CD14-positive monocyte (primary cell): ENCODE measurements around the gene KDM6B. TPM values are rescaled to one million over a fixed set of nuclear protein-coding genes. Genes with fewer than 3 reads are reported as not detected.

ENCODE experiments used
- DNase-seq, 3 donors: peaks; one replicate each; pipeline ENCODE4 v3.0.0-alpha.2; 2011 to 2022
- H2AFZ ChIP-seq: 2 replicates; pipeline ENCODE4 v1.6.0; 2012; ENCODE audit warnings: mild to moderate bottlenecking, low read depth, low read length, inconsistent platforms; ENCODE audit not compliant: insufficient read depth, poor library complexity, severe bottlenecking
- H3K27ac ChIP-seq, 2 donors: 1 replicate in 1 of 2; 2 replicates in 1 of 2; pipeline ENCODE4 v1.5.1; 2012 to 2013; ENCODE audit warnings: low read length in 2 of 2, control low read depth in 1 of 2, inconsistent platforms in 1 of 2, low read depth in 1 of 2, mild to moderate bottlenecking in 1 of 2
- H3K27me3 ChIP-seq, 2 donors: one replicate each; pipeline versions ENCODE4 v1.6.0 to v1.6.1; 2011 to 2013; ENCODE audit warnings: low read length in 2 of 2; ENCODE audit not compliant: control insufficient read depth in 2 of 2, insufficient read depth in 2 of 2
- H3K36me3 ChIP-seq, 2 donors: replicated peaks in 1 of 2; 1 replicate in 1 of 2; 2 replicates in 1 of 2; pipeline versions ENCODE4 v1.5.1 to v1.6.1; 2012 to 2013; ENCODE audit warnings: low read length in 2 of 2, control low read depth in 1 of 2, inconsistent platforms in 1 of 2, mild to moderate bottlenecking in 1 of 2; ENCODE audit not compliant: insufficient read depth in 2 of 2, control insufficient read depth in 1 of 2
- H3K4me1 ChIP-seq, 2 donors: 1 replicate in 1 of 2; 2 replicates in 1 of 2; pipeline versions ENCODE4 v1.5.1 to v1.6.1; 2012 to 2013; ENCODE audit warnings: low read length in 2 of 2, control low read depth in 1 of 2, inconsistent platforms in 1 of 2, mild to moderate bottlenecking in 1 of 2, moderate library complexity in 1 of 2; ENCODE audit not compliant: insufficient read depth in 2 of 2, control insufficient read depth in 1 of 2
- H3K4me2 ChIP-seq: replicated peaks from 2 replicates; pipeline ENCODE3; 2012; ENCODE audit warnings: low read length, moderate library complexity, mild to moderate bottlenecking; ENCODE audit not compliant: poor library complexity, severe bottlenecking; ENCODE audit errors: extremely low read depth
- H3K4me3 ChIP-seq, 3 experiments: fragments of 200-600 bp in 1 of 3; sonication (generic) in 1 of 3; replicated peaks in 1 of 3; 1 replicate in 2 of 3; 2 replicates in 1 of 3; pipeline ENCODE4 v1.5.1; 2011 to 2013; ENCODE audit warnings: low read length in 3 of 3, mild to moderate bottlenecking in 3 of 3, control low read depth in 2 of 3, low read depth in 2 of 3, inconsistent platforms in 1 of 3, moderate library complexity in 1 of 3
- H3K79me2 ChIP-seq: 2 replicates; pipeline ENCODE4 v1.6.0; 2012; ENCODE audit warnings: mild to moderate bottlenecking, control low read depth, inconsistent platforms, low read length, moderate library complexity; ENCODE audit not compliant: insufficient read depth
- H3K9ac ChIP-seq: 2 replicates; pipeline ENCODE4 v1.6.0; 2017; ENCODE audit warnings: low read length, mild to moderate bottlenecking; ENCODE audit not compliant: insufficient read depth, poor library complexity, severe bottlenecking
- H3K9me3 ChIP-seq, 2 donors: replicated peaks in 1 of 2; 1 replicate in 1 of 2; 2 replicates in 1 of 2; pipeline versions ENCODE4 v1.5.1 to v1.6.1; 2012 to 2013; ENCODE audit warnings: low read length in 2 of 2, control low read depth in 1 of 2; ENCODE audit not compliant: control insufficient read depth in 1 of 2, insufficient read depth in 1 of 2
- H4K20me1 ChIP-seq: 2 replicates; pipeline ENCODE4 v1.6.0; 2012; ENCODE audit warnings: mild to moderate bottlenecking, low read length, control low read depth, moderate library complexity; ENCODE audit not compliant: insufficient read depth
- H3K27ac Mint-ChIP-seq, 7 donors: one replicate each; pipeline ENCODE4 v1.8.0; 2020; ENCODE audit warnings: mild to moderate bottlenecking in 7 of 7, mixed read lengths in 7 of 7, moderate library complexity in 6 of 7, inconsistent platforms in 2 of 7
- H3K27me3 Mint-ChIP-seq, 3 donors: one replicate each; pipeline ENCODE4 v1.8.0; 2021 to 2022; ENCODE audit warnings: low read depth in 3 of 3, mild to moderate bottlenecking in 3 of 3, mixed read lengths in 3 of 3, moderate library complexity in 3 of 3, inconsistent platforms in 1 of 3
- H3K36me3 Mint-ChIP-seq, 2 donors: one replicate each; pipeline ENCODE4 v1.8.0; 2020; ENCODE audit warnings: mixed read lengths in 2 of 2, inconsistent platforms in 1 of 2, mild to moderate bottlenecking in 1 of 2
- H3K4me1 Mint-ChIP-seq: one replicate; pipeline ENCODE4 v1.8.0; 2020; ENCODE audit warnings: mild to moderate bottlenecking, mixed read lengths
- H3K4me3 Mint-ChIP-seq, 2 donors: one replicate each; pipeline ENCODE4 v1.8.0; 2020; ENCODE audit warnings: mild to moderate bottlenecking in 2 of 2, mixed read lengths in 2 of 2, moderate library complexity in 1 of 2
- H3K9me3 Mint-ChIP-seq, 7 donors: one replicate each; pipeline ENCODE4 v1.8.0; 2020 to 2022; ENCODE audit warnings: mixed read lengths in 7 of 7, mild to moderate bottlenecking in 6 of 7, moderate library complexity in 6 of 7, inconsistent platforms in 2 of 7
- WGBS: methylation state at CpG from one replicate; pipeline ENCODE4 v1.1.5; 2013; ENCODE audit warnings: missing lambda C conversion rate; ENCODE audit not compliant: insufficient coverage; 5-methylcytosine and 5-hydroxymethylcytosine counted together
- intact Hi-C, 2 donors: fragments of 100-400 bp; cut with micrococcal nuclease; formaldehyde crosslinking; loops; one replicate each; pipeline versions ENCODE4 v1.15.0 to v1.15.1; 2023
- polyA plus RNA-seq, 3 donors: library from polyadenylated mRNA; depleted of rRNA in 1 of 3; unstranded in 2 of 3; stranded (reverse) in 1 of 3; fragments of 300-500 nt in 2 of 3; fragments of >200 nt in 1 of 3; fragmentation: Illumina TruSeq in 2 of 3; gene quantifications; 1 replicate in 2 of 3; 2 replicates in 1 of 3; pipeline ENCODE4 v1.2.3, GENCODE V29; 2012 to 2021
- TF ChIP-seq, protein P1 (sequence below): fragments of 200-600 bp; IDR thresholded peaks from one replicate; pipeline ENCODE4 v1.8.0; 2022; ENCODE audit warnings: antibody characterized with exemption, mild to moderate bottlenecking

Gene KDM6B
- polyA plus RNA-seq, 3 donors, result 0.37 to 25.5 (median 0.44) TPM

- Mint-ChIP-seq H3K36me3 (peaks cover 0 to 2% of the 10 kb centered on the region in 2 donors), H3K9me3 (no peaks in the 10 kb centered on the region), H3K4me1 (peaks cover 5% of the 10 kb centered on the region), H3K4me3 (no peak overlapping the region), H3K27ac (no peak overlapping the region), H3K27me3 (no peaks in the 10 kb centered on the region)
- no peak overlapping the region for H3K9ac ChIP-seq
- peaks cover 61% of the 10 kb centered on the region for H3K79me2 ChIP-seq
- H4K20me1 ChIP-seq, result no peaks in the 10 kb centered on the region
- intact Hi-C loops, result no loop called here
- H3K9me3 ChIP-seq, result no peaks in the 10 kb centered on the region
- no peak overlapping the region for H3K27ac ChIP-seq
- no peaks in the 10 kb centered on the region for H3K27me3 ChIP-seq
- H3K4me3 ChIP-seq, result peak overlapping the region in 1 of 3 experiments; percentile 8
- H3K4me2 ChIP-seq, result peak overlapping the region; percentile 46
- no peaks in the 10 kb centered on the region for H3K36me3 ChIP-seq
- no peak for DNase-seq
- H3K4me1 ChIP-seq, result peaks cover 56 to 67% of the 10 kb centered on the region in 2 donors
- no peak overlapping the region for H2AFZ ChIP-seq
- WGBS, result no CpG with 5 or more reads among the region's 3 CpGs
- TF ChIP-seq, protein P1, sequence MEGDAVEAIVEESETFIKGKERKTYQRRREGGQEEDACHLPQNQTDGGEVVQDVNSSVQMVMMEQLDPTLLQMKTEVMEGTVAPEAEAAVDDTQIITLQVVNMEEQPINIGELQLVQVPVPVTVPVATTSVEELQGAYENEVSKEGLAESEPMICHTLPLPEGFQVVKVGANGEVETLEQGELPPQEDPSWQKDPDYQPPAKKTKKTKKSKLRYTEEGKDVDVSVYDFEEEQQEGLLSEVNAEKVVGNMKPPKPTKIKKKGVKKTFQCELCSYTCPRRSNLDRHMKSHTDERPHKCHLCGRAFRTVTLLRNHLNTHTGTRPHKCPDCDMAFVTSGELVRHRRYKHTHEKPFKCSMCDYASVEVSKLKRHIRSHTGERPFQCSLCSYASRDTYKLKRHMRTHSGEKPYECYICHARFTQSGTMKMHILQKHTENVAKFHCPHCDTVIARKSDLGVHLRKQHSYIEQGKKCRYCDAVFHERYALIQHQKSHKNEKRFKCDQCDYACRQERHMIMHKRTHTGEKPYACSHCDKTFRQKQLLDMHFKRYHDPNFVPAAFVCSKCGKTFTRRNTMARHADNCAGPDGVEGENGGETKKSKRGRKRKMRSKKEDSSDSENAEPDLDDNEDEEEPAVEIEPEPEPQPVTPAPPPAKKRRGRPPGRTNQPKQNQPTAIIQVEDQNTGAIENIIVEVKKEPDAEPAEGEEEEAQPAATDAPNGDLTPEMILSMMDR, result no peak
Observed at GRCh38 chr17:7882629-7883028, 48.6 kb downstream of the KDM6B start.

Other genes with a start within 250 kb of the KDM6B start
- gene SOX15, start 244.1 kb upstream of the KDM6B start, polyA plus RNA-seq, result 1 to 10 TPM in 2 of 3 donors, under 1 TPM in 1; 0.86 to 1.2 (median 1.1) TPM
- 10 to 100 TPM in 1 of 3 donors, 1 to 10 TPM in 2; 6.2 to 23.0 (median 9.2) TPM for gene FXR2, start 219.3 kb upstream of the KDM6B start, polyA plus RNA-seq
- gene SAT2, start 206.4 kb upstream of the KDM6B start, polyA plus RNA-seq, result 100 to 1,000 TPM in 1 of 3 donors, 10 to 100 TPM in 2; 83.4 to 155 (median 89.8) TPM
- under 1 TPM in 2 of 3 donors, not detected in 1; 0.43 TPM for gene SHBG, start 204.1 kb upstream of the KDM6B start, polyA plus RNA-seq
- under 1 TPM in 1 of 3 donors, not detected in 2; 0.07 TPM for gene ATP1B2, start 183.3 kb upstream of the KDM6B start, polyA plus RNA-seq
- gene TP53, start 146.7 kb upstream of the KDM6B start, polyA plus RNA-seq, result 10 to 100 TPM; 16.2 to 35.1 (median 25.8) TPM
- 1 to 10 TPM; 6.3 to 9.8 (median 9.1) TPM for gene WRAP53, start 145.7 kb upstream of the KDM6B start, polyA plus RNA-seq
- under 1 TPM in 1 of 3 donors, not detected in 2; 0.01 TPM for gene EFNB3, start 129.0 kb upstream of the KDM6B start, polyA plus RNA-seq
- under 1 TPM in 2 of 3 donors, not detected in 1; 0.03 to 0.15 TPM for gene DNAH2, start 116.5 kb upstream of the KDM6B start, polyA plus RNA-seq
- gene TMEM88, start 20.8 kb downstream of the KDM6B start, polyA plus RNA-seq, result 10 to 100 TPM in 1 of 3 donors, not detected in 2; 10.2 TPM
- 100 to 1,000 TPM in 2 of 3 donors, 10 to 100 TPM in 1; 63.8 to 197 (median 148) TPM for gene NAA38, start 23.3 kb downstream of the KDM6B start, polyA plus RNA-seq
- gene CYB5D1, start 23.8 kb downstream of the KDM6B start, polyA plus RNA-seq, result 1 to 10 TPM in 1 of 3 donors, under 1 TPM in 2; 0.50 to 4.8 (median 0.98) TPM
- gene CHD3, start 54.6 kb downstream of the KDM6B start, polyA plus RNA-seq, result 10 to 100 TPM in 1 of 3 donors, under 1 TPM in 2; 0.55 to 67.9 (median 0.91) TPM
- 1 to 10 TPM in 2 of 3 donors, under 1 TPM in 1; 0.59 to 6.7 (median 1.3) TPM for gene RNF227, start 82.1 kb downstream of the KDM6B start, polyA plus RNA-seq
- gene KCNAB3, start 95.6 kb downstream of the KDM6B start, polyA plus RNA-seq, result 10 to 100 TPM in 1 of 3 donors, not detected in 2; 11.7 TPM
- gene TRAPPC1, start 97.7 kb downstream of the KDM6B start, polyA plus RNA-seq, result 100 to 1,000 TPM; 172 to 266 (median 224) TPM
- gene CNTROB, start 98.0 kb downstream of the KDM6B start, polyA plus RNA-seq, result 10 to 100 TPM in 1 of 3 donors, 1 to 10 TPM in 2; 4.7 to 22.8 (median 6.5) TPM
- gene GUCY2D, start 168.4 kb downstream of the KDM6B start, polyA plus RNA-seq, result under 1 TPM in 2 of 3 donors, not detected in 1; 0.04 to 0.46 TPM
- 1 to 10 TPM; 1.7 to 2.8 (median 2.0) TPM for gene ALOX15B, start 204.8 kb downstream of the KDM6B start, polyA plus RNA-seq